Calu3 (cell line): ENCODE measurements around the gene SLC5A10. TPM values are rescaled to one million over a fixed set of nuclear protein-coding genes. Genes with fewer than 3 reads are reported as not detected.
"Not testable (repeated sequence)": the region's sequence is repeated elsewhere in the genome, so short reads cannot be mapped to it uniquely, and the experiment has no call there.

Source experiments
- BruUV-seq: library from RNA; stranded (reverse); fragments of 400-500 nt; replicated peaks from 2 replicates; lab custom pipeline; 2021; lab: Mats Ljungman, UMichigan
- CTCF ChIA-PET: fragments of 300-600 bp; sonication (Branson Sonifier 250); formaldehyde crosslinking; loops from one replicate; lab custom pipeline; 2022; ENCODE audit warnings: antibody characterized with exemption; lab: Charles Lee
- DNase-seq: peaks from one replicate; pipeline ENCODE4 v3.0.0; 2022
- H3K27ac Mint-ChIP-seq: one replicate; pipeline ENCODE4 v1.8.0; 2022; ENCODE audit warnings: mixed read lengths; ENCODE audit not compliant: unreplicated experiment
- H3K27me3 Mint-ChIP-seq: one replicate; pipeline ENCODE4 v1.8.0; 2022; ENCODE audit warnings: mixed read lengths; ENCODE audit not compliant: unreplicated experiment
- H3K36me3 Mint-ChIP-seq: one replicate; pipeline ENCODE4 v1.8.0; 2022; ENCODE audit warnings: mild to moderate bottlenecking, moderate library complexity, mixed read lengths; ENCODE audit not compliant: insufficient read depth, unreplicated experiment
- H3K4me1 Mint-ChIP-seq: one replicate; pipeline ENCODE4 v1.8.0; 2022; ENCODE audit warnings: mild to moderate bottlenecking, low read depth, mixed read lengths; ENCODE audit not compliant: unreplicated experiment
- H3K4me3 Mint-ChIP-seq: one replicate; pipeline ENCODE4 v1.8.0; 2022; ENCODE audit warnings: mild to moderate bottlenecking, low read depth, moderate library complexity, mixed read lengths; ENCODE audit not compliant: unreplicated experiment
- H3K9me3 Mint-ChIP-seq: one replicate; pipeline ENCODE4 v1.8.0; 2022; ENCODE audit warnings: low read depth, mixed read lengths; ENCODE audit not compliant: unreplicated experiment
- CTCF ChIP-seq: fragments of 200-600 bp; IDR thresholded peaks from one replicate; pipeline ENCODE4 v1.8.0; 2022; ENCODE audit warnings: antibody characterized with exemption; ENCODE audit not compliant: unreplicated experiment
- intact Hi-C: fragments of 100-400 bp; cut with micrococcal nuclease; formaldehyde crosslinking; loops from one replicate; pipeline ENCODE4 v1.10.0; 2022; ENCODE audit not compliant: unreplicated experiment
- total RNA-seq: library from RNA; stranded (reverse); gene quantifications from 2 replicates; pipeline ENCODE4 v1.2.3, GENCODE V29; 2022

The SLC5A10 gene
- total RNA-seq, 1 experiment from 2014 or later, result not detected

- Mint-ChIP-seq H3K36me3 (peaks cover 3% of the 10 kb centered on the region), H3K27ac (no peak overlapping the region), H3K9me3 (no peaks in the 10 kb centered on the region), H3K27me3 (no peaks in the 10 kb centered on the region), H3K4me1 (peaks cover 9% of the 10 kb centered on the region), H3K4me3 (no peak overlapping the region)
- intact Hi-C loops, result no loop called here
- CTCF ChIA-PET, result interaction anchor here (0.7 kb wide), 1 partner anchor 10 kb away, joined by 7 read pairs; no protein-coding TSS in a partner anchor
- DNase-seq, result no peak
- no peak for TF ChIP-seq CTCF
- BruUV-seq, result no TSS peak
Measured at GRCh38 chr17:18953231-18953728, 1.3 kb downstream of the SLC5A10 start.

- Mint-ChIP-seq H3K27me3 (no peaks in the 10 kb centered on the region), H3K4me3 (no peak overlapping the region), H3K27ac (no peak overlapping the region), H3K4me1 (peaks cover 9% of the 10 kb centered on the region), H3K36me3 (peaks cover 3% of the 10 kb centered on the region), H3K9me3 (no peaks in the 10 kb centered on the region)
- BruUV-seq, result no TSS peak
- no peak for DNase-seq
- TF ChIP-seq CTCF, result no peak
- CTCF ChIA-PET, result interaction anchor here (0.6 kb wide), 1 partner anchor 30 kb away, joined by 5 read pairs; no protein-coding TSS in a partner anchor
- intact Hi-C loops, result no loop called here
Measured at GRCh38 chr17:18954321-18954720, 2.4 kb downstream of the SLC5A10 start.

GRCh38 chr17:18955009-18955408 lies 3.0 kb downstream of the SLC5A10 start:
- Mint-ChIP-seq H3K9me3 (no peaks in the 10 kb centered on the region), H3K4me1 (peaks cover 9% of the 10 kb centered on the region), H3K27ac (no peak overlapping the region), H3K27me3 (no peaks in the 10 kb centered on the region), H3K4me3 (no peak overlapping the region), H3K36me3 (peaks cover 3% of the 10 kb centered on the region)
- no peak for TF ChIP-seq CTCF
- no peak for DNase-seq
- CTCF ChIA-PET, result no interaction called here
- intact Hi-C loops, result no loop called here
- BruUV-seq, result no TSS peak

- H3K36me3 Mint-ChIP-seq, CTCF ChIA-PET, BruUV-seq, H3K4me3 Mint-ChIP-seq, intact Hi-C loops, DNase-seq, H3K27ac Mint-ChIP-seq, H3K9me3 Mint-ChIP-seq, H3K27me3 Mint-ChIP-seq, H3K4me1 Mint-ChIP-seq: not testable (repeated sequence)
Measured at GRCh38 chr17:18956021-18956420, 4.1 kb downstream of the SLC5A10 start.

GRCh38 chr17:18956581-18956980 lies 4.6 kb downstream of the SLC5A10 start:
- no peak for DNase-seq
- Mint-ChIP-seq H3K4me1 (no peaks in the 10 kb centered on the region), H3K4me3 (no peak overlapping the region), H3K27me3 (no peaks in the 10 kb centered on the region), H3K9me3 (no peaks in the 10 kb centered on the region), H3K36me3 (no peaks in the 10 kb centered on the region), H3K27ac (no peak overlapping the region)
- no peak for TF ChIP-seq CTCF
- intact Hi-C loops, result no loop called here
- CTCF ChIA-PET, result no interaction called here
- no TSS peak for BruUV-seq
